ENCODE results near the gene PTPN13. TPM values are rescaled to one million over a fixed set of nuclear protein-coding genes. Genes with fewer than 3 reads are reported as not detected.

Gene PTPN13
- total and polyA plus RNA-seq, 4 experiments from 2014 or later: 1.5 to 11.9 (median 7.7) TPM

DNA sequence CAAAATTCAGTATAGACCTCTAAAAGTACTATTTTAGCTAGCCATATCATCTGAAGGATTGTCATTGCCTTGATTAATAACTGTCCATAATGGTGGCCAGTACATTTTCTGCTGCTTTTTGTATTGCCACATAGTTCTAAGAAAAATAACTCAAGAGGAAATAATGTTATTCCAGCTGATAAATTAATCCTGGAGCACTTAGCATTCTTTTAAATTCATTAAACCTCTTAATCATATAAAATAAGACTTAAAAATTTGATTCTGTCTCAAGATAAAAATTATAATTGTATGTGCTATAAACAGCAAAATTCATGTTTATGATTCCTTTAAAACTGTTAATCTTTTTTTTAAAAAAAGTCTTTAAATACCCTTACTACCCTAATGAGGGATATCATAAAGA is 12.7 kb downstream of the PTPN13 start:
- no peaks in the 10 kb centered on the region for H3K36me3 Mint-ChIP-seq
- H3K27me3 Mint-ChIP-seq: peaks cover 0 to 2% of the 10 kb centered on the region in 2 donors
- H3K9me3 Mint-ChIP-seq: peaks cover 0 to 1% (median 0%) of the 10 kb centered on the region in 8 donors
- H3K4me1 Mint-ChIP-seq: peaks cover 0 to 6% (median 4%) of the 10 kb centered on the region in 4 donors
- ChIA-PET POLR2A (ENCODE audit: partially characterized antibody) (interaction anchor here (1.6 kb wide), 1 partner anchor 12 kb away, joined by 7 read pairs; the partner anchor contains the start of gene PTPN13), CTCF (ENCODE audit: partially characterized antibody) (no interaction called here)
- intact Hi-C loops (cut with micrococcal nuclease): no loop called here
- Histone ChIP-seq H3K36me3 (ENCODE audit: insufficient read depth, low read length) (no peaks in the 10 kb centered on the region), H3K9me3 (ENCODE audit: control insufficient read depth in 1 of 2, low read length in 2 of 2) (no peaks in the 10 kb centered on the region), H3K4me3 (ENCODE audit: low read length in 2 of 2) (no peak overlapping the region), H3K4me1 (ENCODE audit: insufficient read depth, low read length) (no peaks in the 10 kb centered on the region), H3K27ac (ENCODE audit: low read depth, low read length) (no peak overlapping the region), H3K27me3 (ENCODE audit: insufficient read depth, low read length) (no peaks in the 10 kb centered on the region)
- no peak overlapping the region for H3K27ac Mint-ChIP-seq
- no peak for DNase-seq
- no peak overlapping the region for H3K4me3 Mint-ChIP-seq

DNA sequence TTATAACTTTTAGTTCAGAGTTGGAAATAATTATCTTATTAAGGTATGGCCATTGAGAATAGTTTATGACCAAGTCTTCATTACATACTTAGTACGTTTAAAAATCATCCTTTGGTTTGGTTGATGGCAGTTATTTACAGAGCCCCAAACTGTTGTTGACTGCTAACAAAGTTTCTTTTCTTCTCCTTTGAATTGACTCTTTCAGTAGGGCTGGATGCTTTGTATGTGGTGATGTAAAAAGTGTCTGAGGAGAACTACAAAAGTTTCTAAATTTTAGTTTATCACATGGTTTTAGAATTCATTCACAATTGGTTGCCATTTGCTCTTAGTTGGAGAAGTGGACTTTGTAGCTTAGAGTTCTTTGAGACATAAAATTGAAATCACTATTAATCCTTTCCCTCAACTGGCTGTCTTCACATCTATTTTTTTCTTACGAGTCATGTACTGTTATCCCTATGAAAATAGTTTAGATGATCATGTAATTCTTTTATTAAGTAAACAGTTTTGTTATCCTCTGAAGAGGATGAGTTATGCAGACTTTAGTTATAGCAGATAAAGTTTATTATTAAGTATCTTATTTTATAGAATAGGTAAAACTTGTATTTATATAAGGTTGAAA is 14.8 kb downstream of the PTPN13 start:
- POLR2A ChIA-PET (ENCODE audit: partially characterized antibody): no interaction called here
- H3K36me3 Mint-ChIP-seq: no peaks in the 10 kb centered on the region
- no peak overlapping the region for H3K4me3 Mint-ChIP-seq
- peaks cover 0 to 10% (median 5%) of the 10 kb centered on the region in 4 donors for H3K4me1 Mint-ChIP-seq
- no peak overlapping the region for H3K27ac Mint-ChIP-seq
- DNase-seq: no peak
- H3K9me3 ChIP-seq (ENCODE audit: control insufficient read depth in 1 of 2, low read length in 2 of 2): no peaks in the 10 kb centered on the region
- peaks cover 1 to 2% of the 10 kb centered on the region in 2 donors for H3K27me3 Mint-ChIP-seq
- no peak overlapping the region for H3K27ac ChIP-seq (ENCODE audit: low read depth, low read length)
- intact Hi-C loops (cut with micrococcal nuclease): no loop called here
- H3K9me3 Mint-ChIP-seq: peaks cover 0 to 1% (median 0%) of the 10 kb centered on the region in 8 donors
- CTCF ChIA-PET (ENCODE audit: partially characterized antibody): no interaction called here
- no peaks in the 10 kb centered on the region for H3K27me3 ChIP-seq (ENCODE audit: insufficient read depth, low read length)
- no peak overlapping the region for H3K4me3 ChIP-seq (ENCODE audit: low read length in 2 of 2)
- H3K36me3 ChIP-seq (ENCODE audit: insufficient read depth, low read length): no peaks in the 10 kb centered on the region
- H3K4me1 ChIP-seq (ENCODE audit: insufficient read depth, low read length): no peaks in the 10 kb centered on the region

DNA sequence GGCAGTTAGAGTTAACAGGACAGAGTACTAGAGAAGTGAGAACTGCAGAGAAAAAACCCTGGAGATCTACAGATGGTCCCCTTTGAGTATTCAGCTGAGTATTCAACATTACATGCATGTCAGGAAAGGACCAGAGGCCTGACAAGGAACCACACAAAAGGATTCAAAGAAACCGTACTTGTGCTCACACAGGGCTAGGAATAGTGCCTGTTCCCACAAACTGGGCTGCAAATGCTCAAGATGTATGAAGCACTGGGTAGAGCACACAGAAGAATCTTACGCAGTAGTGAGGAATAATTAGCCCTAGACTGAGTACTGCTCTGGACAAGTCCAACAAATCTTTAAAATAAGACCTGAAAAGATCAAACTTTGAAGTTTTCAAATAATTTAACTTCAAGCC is 17.6 kb downstream of the PTPN13 start:
- Histone ChIP-seq H3K4me1 (ENCODE audit: insufficient read depth, low read length) (no peaks in the 10 kb centered on the region), H3K27ac (ENCODE audit: low read depth, low read length) (no peak overlapping the region), H3K27me3 (ENCODE audit: insufficient read depth, low read length) (no peaks in the 10 kb centered on the region), H3K9me3 (ENCODE audit: control insufficient read depth in 1 of 2, low read length in 2 of 2) (no peaks in the 10 kb centered on the region), H3K36me3 (ENCODE audit: insufficient read depth, low read length) (no peaks in the 10 kb centered on the region), H3K4me3 (ENCODE audit: low read length in 2 of 2) (no peak overlapping the region)
- Mint-ChIP-seq H3K9me3 (no peaks in the 10 kb centered on the region), H3K4me1 (peaks cover 0 to 11% (median under 1%) of the 10 kb centered on the region in 4 donors), H3K4me3 (no peak overlapping the region), H3K27ac (peak overlapping the region in 1 of 7 donors; percentile 47), H3K27me3 (peaks cover 1 to 2% of the 10 kb centered on the region in 2 donors), H3K36me3 (no peaks in the 10 kb centered on the region)
- intact Hi-C loops (cut with micrococcal nuclease): no loop called here
- DNase-seq: no peak
- ChIA-PET CTCF (ENCODE audit: partially characterized antibody) (no interaction called here), POLR2A (ENCODE audit: partially characterized antibody) (no interaction called here)

DNA sequence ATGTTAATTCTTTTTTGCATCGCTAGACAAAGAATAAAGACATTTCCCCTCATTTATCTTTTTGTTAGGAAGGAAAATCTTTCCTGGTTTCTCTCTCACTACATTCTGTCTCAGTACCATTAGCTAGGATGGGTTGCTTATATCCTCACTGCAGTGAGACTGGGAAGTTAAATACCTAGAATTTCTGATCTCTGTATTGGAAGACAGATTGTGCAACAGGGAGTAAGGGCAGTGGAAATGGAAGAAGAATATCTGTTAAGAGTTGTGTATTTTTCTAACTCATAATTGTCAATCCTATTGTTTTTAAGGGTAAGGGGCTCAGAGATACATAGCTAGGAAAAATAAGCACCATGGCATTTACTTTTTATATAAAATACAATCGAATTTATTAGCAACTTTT is 19.6 kb downstream of the PTPN13 start:
- POLR2A ChIA-PET (ENCODE audit: partially characterized antibody): interaction anchor here (0.7 kb wide), 1 partner anchor 91 kb away, joined by 3 read pairs; no protein-coding TSS in a partner anchor
- intact Hi-C loops (cut with micrococcal nuclease): no loop called here
- CTCF ChIA-PET (ENCODE audit: partially characterized antibody): interaction anchor here (1.0 kb wide), 1 partner anchor 92 kb away, joined by 3 read pairs; no protein-coding TSS in a partner anchor

DNA sequence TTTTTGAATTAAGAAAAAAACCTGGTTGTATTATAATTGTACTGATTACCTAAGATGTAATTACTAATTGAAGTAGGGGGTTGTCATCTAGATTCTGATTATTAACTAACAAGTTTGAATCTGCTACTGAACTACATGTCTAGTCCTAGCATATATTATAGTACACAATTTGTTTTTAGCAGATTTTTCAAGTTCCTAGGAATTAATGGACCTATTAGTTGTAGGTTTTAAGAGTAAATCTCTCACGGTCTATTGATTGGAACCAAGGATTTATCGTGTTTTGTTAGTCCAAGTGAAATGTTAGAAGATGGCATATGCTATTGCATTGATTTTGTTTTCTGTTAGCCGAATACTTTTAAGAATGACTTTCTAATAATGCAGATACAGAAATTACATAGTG is 20.8 kb downstream of the PTPN13 start:
- H3K36me3 Mint-ChIP-seq: peaks cover 0 to 3% of the 10 kb centered on the region in 2 donors
- H3K4me1 Mint-ChIP-seq: peaks cover 0 to 13% (median 3%) of the 10 kb centered on the region in 4 donors
- H3K9me3 Mint-ChIP-seq: peaks cover 0 to 4% (median 0%) of the 10 kb centered on the region in 8 donors
- no peak overlapping the region for H3K27ac Mint-ChIP-seq
- no peak overlapping the region for H3K4me3 Mint-ChIP-seq
- Histone ChIP-seq H3K27ac (ENCODE audit: low read depth, low read length) (no peak overlapping the region), H3K4me1 (ENCODE audit: insufficient read depth, low read length) (no peaks in the 10 kb centered on the region), H3K36me3 (ENCODE audit: insufficient read depth, low read length) (no peaks in the 10 kb centered on the region), H3K4me3 (ENCODE audit: low read length in 2 of 2) (no peak overlapping the region), H3K9me3 (ENCODE audit: control insufficient read depth in 1 of 2, low read length in 2 of 2) (no peaks in the 10 kb centered on the region), H3K27me3 (ENCODE audit: insufficient read depth, low read length) (no peaks in the 10 kb centered on the region)
- ChIA-PET POLR2A (ENCODE audit: partially characterized antibody) (no interaction called here), CTCF (ENCODE audit: partially characterized antibody) (interaction anchor here (1.0 kb wide), 1 partner anchor 93 kb away, joined by 3 read pairs; no protein-coding TSS in a partner anchor)
- intact Hi-C loops (cut with micrococcal nuclease): no loop called here
- DNase-seq: no peak
- H3K27me3 Mint-ChIP-seq: peaks cover 0 to 1% of the 10 kb centered on the region in 2 donors

More for the DNA sequence above, 19.6 kb downstream of the PTPN13 start:
- Mint-ChIP-seq H3K4me1 (peaks cover 0 to 12% (median 1%) of the 10 kb centered on the region in 4 donors), H3K36me3 (peaks cover 0 to under 1% of the 10 kb centered on the region in 2 donors), H3K27ac (no peak overlapping the region), H3K9me3 (peaks cover 0 to 3% (median 0%) of the 10 kb centered on the region in 8 donors), H3K4me3 (no peak overlapping the region), H3K27me3 (peaks cover 0 to 1% of the 10 kb centered on the region in 2 donors)
- no peak overlapping the region for H3K4me3 ChIP-seq (ENCODE audit: low read length in 2 of 2)
- H3K27me3 ChIP-seq (ENCODE audit: insufficient read depth, low read length): no peaks in the 10 kb centered on the region
- H3K27ac ChIP-seq (ENCODE audit: low read depth, low read length): no peak overlapping the region
- no peak for DNase-seq
- no peaks in the 10 kb centered on the region for H3K36me3 ChIP-seq (ENCODE audit: insufficient read depth, low read length)
- H3K9me3 ChIP-seq (ENCODE audit: control insufficient read depth in 1 of 2, low read length in 2 of 2): no peaks in the 10 kb centered on the region
- no peaks in the 10 kb centered on the region for H3K4me1 ChIP-seq (ENCODE audit: insufficient read depth, low read length)

DNA sequence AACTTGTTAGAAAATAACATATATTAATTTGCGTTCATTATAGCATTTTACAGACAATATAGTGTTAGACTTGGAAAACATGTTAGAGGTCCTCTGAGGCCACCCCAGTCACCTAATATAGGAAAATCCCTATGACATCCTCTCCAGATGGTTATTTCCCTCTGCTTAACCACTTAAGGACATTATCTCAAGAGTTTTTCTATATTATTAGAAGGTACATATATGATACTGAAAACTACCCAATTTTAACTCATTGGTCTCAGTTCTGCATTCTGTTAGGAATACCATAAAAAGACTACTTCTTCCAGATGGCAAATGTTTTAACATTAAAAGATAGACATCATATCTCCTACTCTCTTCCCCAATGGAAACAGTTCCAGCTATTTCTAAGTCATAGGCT is 21.4 kb downstream of the PTPN13 start:
- H3K27ac ChIP-seq (ENCODE audit: low read depth, low read length): no peak overlapping the region
- Mint-ChIP-seq H3K9me3 (peaks cover 0 to 4% (median 0%) of the 10 kb centered on the region in 8 donors), H3K27ac (no peak overlapping the region), H3K4me1 (peaks cover 0 to 13% (median 3%) of the 10 kb centered on the region in 4 donors), H3K36me3 (peaks cover 0 to 3% of the 10 kb centered on the region in 2 donors), H3K27me3 (peaks cover 0 to 1% of the 10 kb centered on the region in 2 donors), H3K4me3 (no peak overlapping the region)
- H3K4me1 ChIP-seq (ENCODE audit: insufficient read depth, low read length): no peaks in the 10 kb centered on the region
- intact Hi-C loops (cut with micrococcal nuclease): no loop called here
- H3K4me3 ChIP-seq (ENCODE audit: low read length in 2 of 2): no peak overlapping the region
- no peaks in the 10 kb centered on the region for H3K36me3 ChIP-seq (ENCODE audit: insufficient read depth, low read length)
- no peak for DNase-seq
- no peaks in the 10 kb centered on the region for H3K9me3 ChIP-seq (ENCODE audit: control insufficient read depth in 1 of 2, low read length in 2 of 2)
- POLR2A ChIA-PET (ENCODE audit: partially characterized antibody): no interaction called here
- CTCF ChIA-PET (ENCODE audit: partially characterized antibody): no interaction called here
- no peaks in the 10 kb centered on the region for H3K27me3 ChIP-seq (ENCODE audit: insufficient read depth, low read length)

DNA sequence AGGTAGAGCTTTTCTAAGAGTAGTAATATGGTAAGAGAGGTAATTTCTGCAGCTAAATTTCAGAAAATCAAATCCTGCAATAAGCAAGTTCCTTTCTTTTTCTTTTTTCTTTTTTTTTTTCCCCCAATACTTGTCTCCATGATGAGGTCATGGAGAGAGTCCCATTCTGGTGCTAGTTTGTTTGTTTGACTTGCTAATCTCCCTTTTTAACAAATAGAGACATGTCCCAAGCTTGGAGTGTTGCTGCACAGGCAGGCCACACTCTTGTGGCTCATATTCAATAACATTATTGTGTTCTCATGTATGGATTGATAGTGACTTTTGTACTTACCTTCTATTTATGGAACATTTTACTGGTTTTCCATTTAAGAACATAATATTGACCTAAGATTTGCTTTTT is 25.5 kb downstream of the PTPN13 start:
- CTCF ChIA-PET (ENCODE audit: partially characterized antibody): no interaction called here
- H3K27ac ChIP-seq (ENCODE audit: low read depth, low read length): no peak overlapping the region
- H3K4me3 Mint-ChIP-seq: no peak overlapping the region
- H3K9me3 Mint-ChIP-seq: peaks cover 0 to 4% (median 0%) of the 10 kb centered on the region in 8 donors
- no peak overlapping the region for H3K4me3 ChIP-seq (ENCODE audit: low read length in 2 of 2)
- H3K4me1 Mint-ChIP-seq: peaks cover 4 to 8% (median 7%) of the 10 kb centered on the region in 4 donors
- POLR2A ChIA-PET (ENCODE audit: partially characterized antibody): no interaction called here
- H3K36me3 ChIP-seq (ENCODE audit: insufficient read depth, low read length): no peaks in the 10 kb centered on the region
- peaks cover 0 to 3% of the 10 kb centered on the region in 2 donors for H3K36me3 Mint-ChIP-seq
- H3K27ac Mint-ChIP-seq: no peak overlapping the region
- H3K4me1 ChIP-seq (ENCODE audit: insufficient read depth, low read length): no peaks in the 10 kb centered on the region
- no peaks in the 10 kb centered on the region for H3K27me3 ChIP-seq (ENCODE audit: insufficient read depth, low read length)
- DNase-seq: no peak
- intact Hi-C loops (cut with micrococcal nuclease): no loop called here
- peaks cover 0 to 2% of the 10 kb centered on the region in 2 donors for H3K27me3 Mint-ChIP-seq
- no peaks in the 10 kb centered on the region for H3K9me3 ChIP-seq (ENCODE audit: control insufficient read depth in 1 of 2, low read length in 2 of 2)
